HCEC 1CT (cell line): ENCODE results near the gene KCNH2.

Experiments
- DNase-seq: peaks from one replicate; pipeline ENCODE4 v3.0.0-alpha.2; 2017

KCNH2 gene

DNA sequence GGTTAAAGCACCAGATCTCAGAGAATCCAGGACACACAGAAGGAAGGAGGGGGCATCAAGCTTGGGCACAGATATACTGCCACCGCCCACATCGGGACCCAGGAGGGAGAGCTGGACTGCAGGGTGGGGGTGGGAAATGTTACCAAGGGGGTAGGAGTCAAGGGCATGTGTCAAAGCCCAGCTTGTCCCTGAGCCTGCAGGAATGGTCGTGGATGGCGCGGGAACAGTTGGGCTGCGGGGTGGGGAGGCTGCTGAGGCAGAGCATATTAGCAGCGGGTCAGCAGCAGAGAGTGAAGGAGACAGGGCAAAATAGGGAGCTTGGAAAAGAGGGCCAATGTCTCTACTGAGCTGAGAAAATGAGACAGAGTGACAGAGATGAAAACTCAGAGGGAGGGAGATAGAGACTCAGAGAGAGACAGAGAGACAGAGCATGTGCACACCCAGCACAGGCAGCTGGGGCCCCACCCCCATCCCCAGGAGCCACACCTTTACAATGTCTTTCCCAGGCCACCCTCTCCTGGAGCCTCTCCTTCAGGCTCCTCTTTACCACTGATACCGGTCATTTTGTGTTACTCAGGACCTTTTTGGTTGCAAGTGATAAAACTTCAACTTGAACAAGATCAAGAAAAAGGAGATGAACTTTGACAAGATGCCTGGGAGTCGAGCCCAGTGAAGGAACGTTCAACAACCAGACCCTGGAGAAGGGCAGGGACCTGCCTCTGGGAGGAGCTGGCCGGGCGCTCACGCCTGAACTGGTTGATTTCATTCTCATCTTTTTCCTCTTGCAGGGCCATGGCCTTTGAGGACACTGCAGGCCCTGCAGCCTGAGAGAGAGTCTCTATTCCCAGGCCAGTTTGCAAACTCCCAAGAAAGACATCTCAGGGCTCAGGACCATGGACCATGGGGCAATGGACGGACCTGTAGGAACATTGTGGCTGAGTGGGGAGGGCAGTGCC, 75.8 kb downstream of the KCNH2 start:
- DNase-seq = no peak

DNA sequence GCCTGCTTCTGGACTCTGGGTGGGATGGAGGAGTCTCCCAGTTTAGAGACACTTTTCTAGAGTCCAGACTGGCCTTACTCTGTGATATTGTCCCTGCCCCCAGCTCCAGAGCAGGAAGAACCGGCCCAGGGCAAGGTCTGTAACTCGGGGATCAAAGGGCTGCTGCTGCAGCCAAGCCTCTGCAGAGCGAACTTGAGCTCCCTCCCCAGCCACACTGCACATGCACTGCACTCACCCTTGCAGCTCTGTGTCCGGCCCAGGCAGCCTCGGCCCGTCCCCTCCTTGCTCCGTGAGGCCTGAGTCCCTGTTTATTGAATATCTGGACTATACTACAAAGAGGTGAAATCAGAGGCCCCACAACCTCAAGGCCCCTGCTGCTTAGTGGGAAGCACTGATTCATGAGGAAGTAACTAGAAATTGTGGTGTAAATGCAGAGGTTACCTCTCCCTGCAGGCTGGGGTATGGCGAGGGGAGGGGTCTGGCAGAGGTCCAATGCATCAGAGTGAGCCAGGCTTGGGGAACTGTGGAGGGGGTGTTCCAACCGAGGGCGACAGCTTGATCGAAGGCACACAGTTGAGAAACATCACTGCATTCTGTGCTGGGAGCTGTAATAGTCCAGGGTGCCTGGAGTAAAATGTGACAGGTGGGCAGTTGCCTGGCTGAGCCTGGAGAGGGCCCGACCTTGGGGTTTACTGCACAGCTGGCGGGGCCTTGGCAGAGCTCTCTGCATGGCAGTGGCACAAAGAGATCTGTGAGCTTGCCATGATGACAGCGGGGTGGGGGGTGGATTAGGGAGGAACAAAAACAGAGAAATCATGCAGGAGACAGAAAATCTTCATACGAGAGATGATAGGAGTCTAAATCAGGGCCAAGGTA, 76.7 kb downstream of the KCNH2 start:
- DNase-seq = no peak

DNA sequence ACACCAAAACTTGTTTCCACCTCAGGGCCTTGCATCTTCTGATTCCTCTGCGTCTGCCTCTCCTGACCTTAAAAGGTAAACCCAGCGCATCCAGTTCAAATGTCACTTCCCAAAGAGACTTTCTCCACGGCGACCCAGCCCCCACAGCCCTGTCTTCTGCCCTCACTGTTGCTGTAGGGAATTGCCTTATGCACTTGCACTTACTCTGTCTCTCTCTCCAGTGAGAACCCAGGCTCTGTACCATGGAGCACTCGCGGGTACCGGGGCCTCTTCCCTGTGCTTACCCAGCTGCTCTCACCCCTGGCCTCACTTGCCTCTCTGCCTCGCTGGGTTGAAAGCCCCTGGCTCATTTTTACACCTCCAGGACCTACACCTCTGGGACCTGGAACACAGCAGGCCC, 77.4 kb downstream of the KCNH2 start:
- no peak for DNase-seq

- peak; percentile 30 for DNase-seq
These were observed 79.6 kb downstream of the KCNH2 start for GRCh38 chr7:150898475-150899011.

- DNase-seq = no peak
These were observed 80.3 kb downstream of the KCNH2 start for GRCh38 chr7:150897502-150898474.

DNA sequence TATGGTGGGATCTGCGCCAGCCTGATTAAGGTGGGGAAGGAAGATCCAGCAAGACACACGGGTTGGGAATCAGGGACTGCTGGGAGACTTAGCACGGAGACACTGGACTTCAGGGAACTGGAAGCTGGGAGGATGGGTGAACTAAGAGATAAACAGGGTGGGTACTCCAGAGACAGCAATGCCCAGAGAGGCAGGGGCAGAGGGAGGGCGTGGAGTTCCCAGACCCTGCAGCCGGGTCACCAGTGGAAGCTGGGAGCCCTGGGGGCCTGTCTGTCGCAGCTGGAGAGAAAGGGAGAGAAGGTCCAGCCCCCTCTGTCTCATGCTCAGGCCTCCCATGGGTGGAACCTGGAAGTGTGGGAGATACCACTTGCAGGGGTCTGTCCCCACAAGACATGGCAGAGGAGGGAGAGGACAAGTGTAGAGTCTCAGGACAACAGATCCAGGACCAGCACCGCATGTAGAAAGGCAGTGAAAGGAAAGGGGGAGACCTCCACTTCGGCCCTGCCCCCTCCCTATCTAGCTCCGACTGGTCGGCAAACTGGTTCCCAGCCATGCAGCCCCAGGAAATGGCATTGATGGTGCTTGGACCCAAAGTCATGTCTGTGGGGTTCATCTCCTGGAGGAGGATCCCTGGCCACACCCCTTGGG, 81.4 kb downstream of the KCNH2 start:
- no peak for DNase-seq

GRCh38 chr7:150895809-150896208, 82.3 kb downstream of the KCNH2 start:
- no peak for DNase-seq
